ENCODE results near the gene MYO3B.

DNA sequence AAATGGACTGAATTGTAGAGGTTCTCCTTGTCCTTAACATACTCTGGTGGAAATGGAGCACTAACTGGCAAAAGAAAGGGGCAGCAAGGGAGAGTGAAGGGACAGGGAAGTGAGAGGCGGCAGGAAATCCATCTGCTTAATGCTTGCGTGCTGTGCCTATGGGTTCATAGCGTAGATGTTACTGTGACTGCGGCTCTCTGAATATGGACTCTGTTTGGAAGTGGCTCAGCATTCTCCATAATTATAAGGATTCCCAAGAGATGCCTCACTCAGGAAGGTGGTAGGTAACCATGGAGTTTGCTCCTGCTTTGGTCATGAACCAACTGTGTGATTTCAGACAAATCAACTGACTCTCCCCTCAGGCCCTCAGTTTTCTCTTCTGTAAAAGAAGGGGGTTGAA, 50.0 kb downstream of the MYO3B start:
- TF ChIP-seq, protein P1, sequence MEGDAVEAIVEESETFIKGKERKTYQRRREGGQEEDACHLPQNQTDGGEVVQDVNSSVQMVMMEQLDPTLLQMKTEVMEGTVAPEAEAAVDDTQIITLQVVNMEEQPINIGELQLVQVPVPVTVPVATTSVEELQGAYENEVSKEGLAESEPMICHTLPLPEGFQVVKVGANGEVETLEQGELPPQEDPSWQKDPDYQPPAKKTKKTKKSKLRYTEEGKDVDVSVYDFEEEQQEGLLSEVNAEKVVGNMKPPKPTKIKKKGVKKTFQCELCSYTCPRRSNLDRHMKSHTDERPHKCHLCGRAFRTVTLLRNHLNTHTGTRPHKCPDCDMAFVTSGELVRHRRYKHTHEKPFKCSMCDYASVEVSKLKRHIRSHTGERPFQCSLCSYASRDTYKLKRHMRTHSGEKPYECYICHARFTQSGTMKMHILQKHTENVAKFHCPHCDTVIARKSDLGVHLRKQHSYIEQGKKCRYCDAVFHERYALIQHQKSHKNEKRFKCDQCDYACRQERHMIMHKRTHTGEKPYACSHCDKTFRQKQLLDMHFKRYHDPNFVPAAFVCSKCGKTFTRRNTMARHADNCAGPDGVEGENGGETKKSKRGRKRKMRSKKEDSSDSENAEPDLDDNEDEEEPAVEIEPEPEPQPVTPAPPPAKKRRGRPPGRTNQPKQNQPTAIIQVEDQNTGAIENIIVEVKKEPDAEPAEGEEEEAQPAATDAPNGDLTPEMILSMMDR (IDR thresholded peaks at IDR 0.05), result no peak
- TF ChIP-seq POLR2A (IDR thresholded peaks at IDR 0.05), result no peak

Measured in prostate gland (tissue), 2 donors.